ENCODE results near the gene ATOSB.

DNA sequence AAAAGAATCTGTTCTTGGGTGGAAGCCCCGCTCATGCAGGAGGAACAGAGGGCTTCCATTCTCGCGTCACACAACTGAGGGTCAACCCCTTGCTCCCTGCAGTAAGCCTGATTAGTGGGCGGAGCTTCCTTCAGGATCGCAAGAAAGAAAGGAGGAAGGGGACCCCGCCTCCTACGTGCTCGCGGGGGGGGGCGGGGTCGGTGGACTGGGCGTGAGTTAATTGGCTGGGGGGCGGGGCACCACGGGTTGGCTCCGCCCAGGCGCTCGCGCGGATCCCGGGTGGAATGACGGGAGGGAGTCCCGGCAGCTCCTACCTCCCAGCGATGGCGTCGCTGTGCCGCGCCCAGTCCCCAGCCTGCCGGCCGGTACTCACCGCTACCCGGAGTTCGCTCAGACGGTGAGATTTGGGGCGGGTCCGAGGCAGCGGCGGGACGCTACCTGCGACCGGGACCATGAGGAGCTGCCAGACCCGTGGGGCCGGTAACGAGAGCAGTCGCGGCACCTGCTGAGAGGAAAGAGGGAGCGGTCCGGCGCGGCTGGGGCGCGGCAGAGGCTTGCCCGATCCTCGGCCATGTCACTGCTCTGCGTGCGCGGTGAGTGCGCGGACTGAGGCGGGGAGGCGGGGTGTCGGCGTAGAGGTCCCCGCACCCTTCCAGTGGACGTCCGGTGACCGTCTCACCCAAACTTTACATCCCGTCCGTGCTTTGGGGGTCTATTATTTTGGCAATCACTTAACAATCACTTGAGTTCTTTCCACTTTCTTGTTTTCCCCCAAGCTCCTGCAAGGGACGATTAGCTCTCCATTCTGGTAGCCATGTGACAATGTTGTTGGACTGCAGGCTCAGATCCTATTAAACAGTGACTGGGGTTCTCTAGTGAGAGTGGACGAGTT, 46.3 kb upstream of the ATOSB start, which contains the start of gene UNC13B:
- TF ChIP-seq, protein P1, sequence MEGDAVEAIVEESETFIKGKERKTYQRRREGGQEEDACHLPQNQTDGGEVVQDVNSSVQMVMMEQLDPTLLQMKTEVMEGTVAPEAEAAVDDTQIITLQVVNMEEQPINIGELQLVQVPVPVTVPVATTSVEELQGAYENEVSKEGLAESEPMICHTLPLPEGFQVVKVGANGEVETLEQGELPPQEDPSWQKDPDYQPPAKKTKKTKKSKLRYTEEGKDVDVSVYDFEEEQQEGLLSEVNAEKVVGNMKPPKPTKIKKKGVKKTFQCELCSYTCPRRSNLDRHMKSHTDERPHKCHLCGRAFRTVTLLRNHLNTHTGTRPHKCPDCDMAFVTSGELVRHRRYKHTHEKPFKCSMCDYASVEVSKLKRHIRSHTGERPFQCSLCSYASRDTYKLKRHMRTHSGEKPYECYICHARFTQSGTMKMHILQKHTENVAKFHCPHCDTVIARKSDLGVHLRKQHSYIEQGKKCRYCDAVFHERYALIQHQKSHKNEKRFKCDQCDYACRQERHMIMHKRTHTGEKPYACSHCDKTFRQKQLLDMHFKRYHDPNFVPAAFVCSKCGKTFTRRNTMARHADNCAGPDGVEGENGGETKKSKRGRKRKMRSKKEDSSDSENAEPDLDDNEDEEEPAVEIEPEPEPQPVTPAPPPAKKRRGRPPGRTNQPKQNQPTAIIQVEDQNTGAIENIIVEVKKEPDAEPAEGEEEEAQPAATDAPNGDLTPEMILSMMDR (IDR thresholded peaks at IDR 0.05) = no peak
- no peak for TF ChIP-seq POLR2A (IDR thresholded peaks at IDR 0.05)

All from lower leg skin (tissue), 3 donors.